ENCODE results near the gene RPUSD4.

Gene RPUSD4

GRCh38 chr11:126155402-126156187 lies 55.9 kb downstream of the RPUSD4 start:
- DNase-seq: no peak

DNA sequence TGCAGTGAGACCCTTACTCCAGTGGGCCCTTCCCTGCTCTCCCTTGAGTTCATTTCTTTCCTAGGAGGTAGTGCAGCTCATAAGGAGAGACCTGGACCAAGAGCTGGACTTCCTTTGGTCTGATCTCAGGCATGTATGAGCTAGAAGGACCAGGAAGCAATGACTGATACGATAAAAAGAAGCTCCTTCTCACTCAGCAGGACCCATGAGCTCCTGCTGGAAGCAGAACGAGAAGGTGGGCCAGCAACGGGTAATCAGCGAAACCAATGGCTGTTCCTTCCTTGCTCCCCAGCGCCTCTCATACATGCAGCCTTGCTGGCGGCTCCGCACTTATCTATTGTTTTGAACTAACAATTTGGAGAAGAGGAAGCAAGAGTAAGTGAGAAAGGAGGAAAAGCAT lies 56.8 kb downstream of the RPUSD4 start:
- DNase-seq: no peak

DNA sequence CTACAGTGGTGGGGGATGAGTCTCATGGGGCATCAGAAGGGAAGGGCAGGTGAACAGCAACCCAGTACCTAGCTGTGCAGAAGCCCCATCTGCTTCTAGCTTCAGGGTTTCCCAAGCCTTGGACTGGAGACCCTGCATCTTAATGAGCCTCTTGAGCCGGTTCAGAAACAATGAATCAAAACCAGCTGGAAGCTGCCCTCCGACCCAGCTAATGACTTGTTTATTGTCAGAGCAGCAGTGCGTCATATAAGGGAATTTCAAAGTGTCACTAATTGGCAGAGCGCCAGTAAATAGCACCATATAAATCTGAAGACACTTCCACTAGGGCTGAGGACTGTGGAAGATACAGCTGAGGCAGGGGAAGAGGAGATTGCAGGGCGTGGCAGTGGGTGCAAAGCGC lies 57.5 kb downstream of the RPUSD4 start:
- no peak for DNase-seq

- no peak for DNase-seq
These were observed 58.4 kb downstream of the RPUSD4 start for GRCh38 chr11:126153006-126153405.

- DNase-seq: no peak
These were observed 58.9 kb downstream of the RPUSD4 start for GRCh38 chr11:126152586-126152985.

DNA sequence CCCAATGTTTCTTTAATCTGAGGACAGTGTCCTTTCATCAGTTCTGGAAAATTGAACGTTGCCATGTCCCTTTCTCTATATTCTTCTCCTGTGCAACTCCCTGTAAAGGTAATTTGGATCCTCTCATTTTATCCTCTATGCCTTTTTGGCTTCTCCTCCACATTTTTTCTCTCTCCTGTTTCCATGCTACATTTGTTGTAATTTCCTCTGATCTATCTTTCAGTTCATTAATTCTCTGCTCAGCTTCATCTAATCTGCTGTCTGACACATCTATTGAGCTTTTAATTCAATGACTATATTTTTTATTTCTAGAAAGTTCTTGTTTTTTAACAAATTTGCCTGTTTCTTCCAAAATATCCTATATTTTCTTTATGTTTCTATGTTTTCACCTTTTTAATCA lies 59.3 kb downstream of the RPUSD4 start:
- DNase-seq: no peak

Data from NCI-H1105 (cell line).